Limb (tissue), 2 donors: Measurements from ENCODE around the gene RUNDC3A.
A peak's percentile ranks its signal among the peaks of the same experiment; 100 is the strongest.

Experiments
- DNase-seq, 2 donors: peaks; one replicate each; pipeline ENCODE4 v3.0.0-alpha.2; 2016; ENCODE audit errors: extremely low spot score in 2 of 2

RUNDC3A gene

DNA sequence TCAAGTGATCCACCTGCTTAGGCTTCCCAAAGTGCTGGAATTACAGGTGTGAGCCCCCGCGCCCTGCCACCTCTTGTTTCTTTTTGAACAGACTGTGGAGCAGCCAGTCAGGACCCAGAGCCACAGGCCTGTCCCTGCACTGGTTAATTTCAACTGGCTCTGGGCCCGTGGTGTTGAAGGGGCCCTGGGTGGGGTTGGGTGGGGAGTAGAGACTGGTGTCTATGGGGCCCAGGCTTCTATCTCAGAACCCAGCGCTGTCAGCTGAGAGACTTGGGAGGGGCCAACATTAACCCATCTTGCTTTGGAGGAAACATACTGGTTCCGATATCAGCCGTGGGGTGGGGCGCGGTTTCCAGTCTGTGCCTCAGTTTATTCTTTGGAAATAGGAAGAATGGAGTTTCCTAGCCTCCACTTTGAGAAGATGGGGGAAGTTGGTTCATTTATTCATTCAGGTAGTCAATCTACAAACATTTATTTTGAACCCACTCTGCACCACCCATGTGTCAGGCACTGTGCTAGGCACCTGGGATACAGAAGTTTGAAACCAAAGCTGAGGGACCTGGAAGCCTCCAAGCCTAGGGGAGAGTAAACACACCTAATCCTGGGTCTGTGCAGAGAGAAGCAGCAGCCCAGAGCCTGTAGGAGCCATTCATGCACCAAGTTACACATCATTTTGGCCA is 24.9 kb upstream of the RUNDC3A start:
- DNase-seq = no peak

DNA sequence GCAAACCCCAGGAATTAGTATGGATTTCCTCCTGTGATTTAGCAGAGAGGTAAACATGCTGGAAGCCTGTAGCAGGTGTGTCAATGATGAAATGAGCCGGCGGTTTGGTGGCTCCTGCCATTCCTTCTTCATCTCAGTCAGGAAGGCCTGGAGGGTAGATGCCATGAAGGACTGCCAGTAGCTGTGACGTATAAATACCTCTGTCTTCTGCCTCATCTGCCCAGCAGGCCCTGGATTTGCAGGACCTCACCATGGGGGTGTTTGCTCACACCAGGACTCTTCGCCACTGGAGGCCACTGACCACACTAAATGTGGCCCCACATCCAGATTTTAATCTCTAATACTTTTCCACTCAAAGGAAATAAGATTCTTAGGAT is 24.4 kb upstream of the RUNDC3A start:
- no peak for DNase-seq

DNA sequence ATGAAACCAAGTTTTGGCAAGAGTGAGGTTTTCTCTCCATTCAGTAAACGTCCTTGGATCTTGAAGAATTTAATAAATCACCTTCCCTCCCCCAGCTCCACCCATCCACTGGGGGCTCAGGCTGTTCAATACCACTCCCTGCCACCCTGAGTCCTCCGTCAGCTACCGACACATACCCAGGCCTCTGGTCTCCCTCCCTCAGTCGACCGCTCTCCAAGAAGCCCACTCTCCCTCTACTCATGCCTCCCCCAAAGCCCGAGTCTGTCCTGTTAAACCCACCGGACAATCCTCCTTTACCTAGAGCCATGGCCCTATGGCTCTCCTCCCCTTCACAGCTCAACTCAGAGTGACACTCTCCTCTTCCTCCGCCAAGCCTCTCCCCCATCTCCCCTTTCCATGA is 20.8 kb upstream of the RUNDC3A start:
- no peak for DNase-seq

DNA sequence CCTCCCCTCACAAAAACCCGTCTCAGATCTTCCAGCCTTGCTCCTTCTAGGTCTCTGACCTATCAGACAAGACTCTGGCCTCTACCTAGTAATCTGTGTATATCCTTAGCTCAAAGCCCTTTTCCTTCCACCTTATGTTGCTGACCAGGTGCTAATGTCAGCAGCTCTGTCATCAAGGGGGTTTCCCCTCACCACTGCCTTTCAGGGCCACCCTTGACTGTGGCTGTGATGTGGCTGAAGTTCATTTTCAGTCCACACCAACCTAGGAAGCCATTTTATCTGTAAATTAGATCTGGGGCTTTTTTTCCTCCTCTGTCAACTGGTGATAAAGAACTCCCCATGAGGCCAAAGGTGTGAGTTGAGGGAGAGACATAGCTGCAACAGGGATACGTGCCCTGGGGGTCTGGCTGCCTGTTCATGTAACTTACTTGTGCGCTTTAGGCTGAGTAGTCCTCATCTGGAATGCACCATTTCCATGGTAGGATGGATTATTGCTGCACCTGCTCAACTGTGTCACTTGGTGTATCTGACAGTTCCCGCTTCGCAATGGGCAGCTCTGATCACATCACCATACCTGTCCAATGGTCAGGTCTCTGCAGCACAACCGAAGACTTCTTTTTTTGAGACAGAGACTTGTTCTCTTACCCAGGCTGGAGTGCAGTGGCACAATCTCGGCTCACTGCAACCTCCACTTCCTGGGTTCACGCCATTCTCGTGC is 14.7 kb upstream of the RUNDC3A start:
- no peak for DNase-seq

DNA sequence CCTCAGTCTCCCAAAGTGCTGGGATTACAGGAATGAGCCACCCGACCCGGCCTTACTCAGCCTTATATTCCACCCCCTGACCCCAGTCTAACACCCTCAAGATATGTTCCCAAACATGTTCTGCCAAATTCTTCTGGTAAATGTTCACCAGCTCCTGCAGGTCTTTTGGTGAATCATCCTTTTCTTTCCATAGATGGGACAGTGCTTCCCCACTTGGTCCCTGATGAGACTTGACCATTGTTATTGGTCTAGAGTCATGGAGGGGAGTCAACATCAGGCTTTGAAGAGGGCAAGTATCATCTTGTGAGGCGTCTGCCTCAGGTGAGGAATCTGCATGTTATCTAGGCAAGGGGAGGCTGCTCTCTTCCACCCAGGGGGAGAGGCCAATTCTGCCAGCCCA is 10.4 kb upstream of the RUNDC3A start:
- DNase-seq = no peak

DNA sequence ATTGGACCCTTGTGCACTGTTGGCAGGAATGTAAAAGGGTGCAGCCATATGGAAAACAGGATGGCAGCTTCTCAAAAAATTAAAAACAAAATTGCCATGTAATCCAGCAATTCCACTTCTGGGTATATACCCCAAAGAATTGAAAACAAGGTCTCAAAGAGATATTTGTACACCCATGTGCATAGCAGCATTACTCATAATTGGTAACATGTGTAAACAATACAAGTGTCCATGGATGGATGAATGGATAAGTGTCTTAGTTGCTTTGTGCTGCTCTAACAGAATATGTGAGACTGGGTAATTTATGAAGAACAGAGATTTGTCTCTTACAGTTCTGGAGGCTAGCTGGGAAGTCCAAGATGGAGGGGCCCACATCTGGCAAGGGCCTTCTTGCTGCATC is 3.8 kb upstream of the RUNDC3A start:
- DNase-seq = no peak

DNA sequence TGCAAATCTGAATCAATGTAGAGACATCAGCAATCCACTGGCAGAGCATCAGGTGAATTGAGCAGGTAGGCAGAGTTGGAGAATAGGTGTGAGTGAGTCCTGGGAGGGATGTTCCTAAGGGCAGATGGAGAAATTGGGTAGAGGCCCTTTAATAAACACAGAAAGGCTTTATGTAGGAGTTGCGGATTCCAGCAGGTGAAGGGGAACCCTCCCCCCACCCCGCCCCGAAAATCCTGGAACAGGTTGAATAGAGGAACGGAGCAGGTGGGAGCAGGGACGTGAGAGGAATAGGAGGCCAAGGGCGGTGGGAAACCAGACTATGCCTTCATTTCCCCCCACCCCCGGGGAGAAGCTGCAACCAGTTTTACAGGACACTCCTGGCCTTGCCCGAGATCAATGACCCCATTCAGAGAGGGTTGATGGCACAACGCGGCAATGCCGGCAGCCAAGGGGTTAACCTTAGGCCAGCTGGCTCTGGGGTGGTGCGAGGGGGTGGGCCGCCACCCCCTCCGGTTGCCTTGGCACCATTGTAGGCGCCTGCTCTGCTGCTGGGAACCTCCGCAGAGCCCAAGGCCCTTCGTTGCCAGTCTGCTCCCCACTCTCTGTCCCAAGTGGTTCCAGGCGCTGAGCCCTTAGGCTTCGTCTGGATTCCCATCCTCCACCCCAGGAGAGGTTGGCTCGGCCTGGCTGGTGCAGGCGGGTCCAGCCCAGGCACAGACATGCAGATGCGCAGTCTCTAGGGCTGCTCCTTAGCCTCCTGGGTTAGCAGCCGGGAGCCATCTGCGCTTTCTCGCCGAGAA is 814 bp upstream of the RUNDC3A start:
- DNase-seq = peak in 1 of 2 donors; percentile 30

DNA sequence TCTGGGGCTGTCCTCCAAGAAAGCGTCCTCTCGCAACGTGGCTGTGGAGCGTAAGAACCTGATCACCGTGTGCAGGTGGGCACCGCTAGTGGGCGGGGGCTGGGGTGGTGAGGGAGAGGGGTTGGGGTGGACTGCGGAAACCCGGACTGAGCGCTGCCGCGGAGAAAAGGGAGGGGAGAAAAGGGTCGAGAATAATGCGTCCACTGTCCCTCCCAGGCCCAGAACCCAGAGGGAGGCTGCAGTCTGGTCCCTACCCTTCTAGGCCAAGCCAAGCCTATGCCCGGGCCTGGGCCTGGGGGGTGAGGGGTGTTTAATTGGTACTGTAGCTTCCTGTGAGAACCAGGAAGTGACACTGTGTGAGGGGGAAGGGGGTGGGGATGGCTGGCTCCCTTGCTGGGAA is 464 bp downstream of the RUNDC3A start:
- peak in 1 of 2 donors; percentile 54 for DNase-seq

DNA sequence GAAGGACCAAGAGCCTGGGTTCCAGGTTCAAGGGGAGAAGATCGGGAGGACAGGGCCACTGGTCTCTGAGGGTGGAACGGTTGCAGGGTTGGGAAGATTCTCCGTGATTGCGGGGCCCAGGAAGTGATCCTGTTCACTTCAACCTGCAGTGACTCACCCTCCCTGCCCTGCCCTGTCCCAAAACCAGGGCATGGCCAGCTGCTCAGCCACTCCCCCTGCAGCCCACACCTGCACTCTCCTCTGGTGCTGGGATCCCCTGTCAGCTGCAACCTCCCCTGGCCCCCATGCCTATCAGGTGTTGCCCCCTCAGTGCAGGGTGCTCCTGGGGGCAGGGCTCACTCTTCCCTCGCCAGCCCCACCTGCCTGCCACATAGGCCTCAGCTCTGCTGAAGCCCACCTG is 1.1 kb downstream of the RUNDC3A start:
- no peak for DNase-seq

DNA sequence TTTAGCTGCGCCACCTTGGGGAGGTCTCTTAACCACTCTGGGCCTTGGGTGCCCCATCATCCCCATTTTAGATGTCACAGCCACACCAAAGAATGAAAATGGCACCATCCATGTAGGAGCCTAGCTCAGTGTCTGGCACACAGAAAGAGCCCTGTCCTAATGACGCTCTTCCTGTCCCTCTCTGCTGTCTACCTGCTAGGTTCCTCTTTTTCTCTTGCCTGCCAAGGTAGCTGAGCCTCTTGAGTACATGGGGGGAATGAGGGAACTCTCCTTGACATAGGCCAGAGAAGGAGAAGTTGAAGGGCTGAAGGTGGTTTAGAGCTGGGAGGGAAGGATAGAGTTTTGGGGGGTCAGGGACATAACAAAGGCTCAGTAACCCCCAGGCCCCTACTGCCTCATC is 1.8 kb downstream of the RUNDC3A start:
- no peak for DNase-seq

DNA sequence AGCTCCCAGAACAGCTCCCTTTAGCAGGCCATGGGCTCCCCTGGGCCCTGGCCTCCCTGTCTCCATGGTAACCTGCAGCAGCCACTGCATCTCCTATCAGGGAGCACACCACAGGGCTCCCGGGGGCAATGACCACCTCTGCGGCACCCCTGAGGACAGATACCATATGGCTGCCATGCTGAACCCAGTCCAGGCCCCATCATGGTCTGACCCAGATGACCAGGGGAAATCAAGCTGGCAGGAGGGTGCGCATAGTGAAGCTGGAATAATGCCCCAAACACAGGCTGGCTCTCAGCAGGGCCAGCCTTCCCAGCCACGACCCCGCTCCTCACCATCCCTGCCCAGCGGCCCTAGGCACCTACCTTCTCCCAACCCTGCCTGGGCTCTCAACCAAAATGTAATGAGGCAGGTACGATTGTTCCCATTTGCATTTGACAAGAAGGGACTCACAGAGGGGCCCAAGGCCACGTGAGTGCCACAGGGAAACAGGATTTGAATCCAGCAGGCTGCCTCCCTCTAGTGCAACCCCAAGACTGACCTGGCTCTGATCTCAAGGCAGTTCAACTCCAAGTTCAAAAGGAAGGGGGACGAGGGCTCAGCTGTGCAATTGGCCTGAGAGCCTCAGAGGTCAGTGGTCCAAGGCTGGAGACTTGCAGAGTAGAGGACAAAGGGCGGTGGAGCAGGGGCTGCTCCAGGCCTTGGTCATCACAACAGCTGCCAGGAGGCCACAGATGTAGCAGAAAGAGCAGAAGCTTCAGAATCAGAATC is 2.4 kb downstream of the RUNDC3A start:
- no peak for DNase-seq

DNA sequence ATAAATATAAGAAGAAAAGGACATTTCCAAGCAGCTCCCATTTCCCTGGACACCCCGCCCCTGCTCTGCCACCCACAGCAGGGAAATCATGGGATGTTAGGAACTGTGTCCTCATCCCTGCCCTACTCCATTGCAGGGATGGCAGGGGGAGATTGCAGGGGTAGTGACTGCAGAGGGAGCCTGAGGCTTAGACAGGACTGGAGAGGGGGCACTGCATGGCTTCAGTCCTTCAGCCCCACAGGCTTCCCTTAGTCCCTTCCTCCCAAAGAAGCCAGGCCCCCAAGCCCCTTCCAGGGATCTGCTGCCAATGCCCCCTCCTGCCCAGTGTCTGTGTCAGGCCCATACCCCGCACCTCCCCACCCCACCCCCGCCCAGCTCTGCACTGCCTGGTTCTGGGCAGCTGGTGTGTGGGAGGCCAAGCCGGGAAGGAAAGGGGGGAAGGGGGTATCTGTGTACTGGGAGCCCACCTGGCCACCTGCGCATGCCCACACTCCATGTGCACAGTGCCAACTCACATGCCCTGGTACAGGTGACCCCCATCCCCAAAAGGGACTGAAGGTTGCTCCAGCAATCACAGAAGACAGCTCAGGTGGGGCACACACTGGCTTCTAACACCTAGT is 3.3 kb downstream of the RUNDC3A start:
- DNase-seq = no peak

DNA sequence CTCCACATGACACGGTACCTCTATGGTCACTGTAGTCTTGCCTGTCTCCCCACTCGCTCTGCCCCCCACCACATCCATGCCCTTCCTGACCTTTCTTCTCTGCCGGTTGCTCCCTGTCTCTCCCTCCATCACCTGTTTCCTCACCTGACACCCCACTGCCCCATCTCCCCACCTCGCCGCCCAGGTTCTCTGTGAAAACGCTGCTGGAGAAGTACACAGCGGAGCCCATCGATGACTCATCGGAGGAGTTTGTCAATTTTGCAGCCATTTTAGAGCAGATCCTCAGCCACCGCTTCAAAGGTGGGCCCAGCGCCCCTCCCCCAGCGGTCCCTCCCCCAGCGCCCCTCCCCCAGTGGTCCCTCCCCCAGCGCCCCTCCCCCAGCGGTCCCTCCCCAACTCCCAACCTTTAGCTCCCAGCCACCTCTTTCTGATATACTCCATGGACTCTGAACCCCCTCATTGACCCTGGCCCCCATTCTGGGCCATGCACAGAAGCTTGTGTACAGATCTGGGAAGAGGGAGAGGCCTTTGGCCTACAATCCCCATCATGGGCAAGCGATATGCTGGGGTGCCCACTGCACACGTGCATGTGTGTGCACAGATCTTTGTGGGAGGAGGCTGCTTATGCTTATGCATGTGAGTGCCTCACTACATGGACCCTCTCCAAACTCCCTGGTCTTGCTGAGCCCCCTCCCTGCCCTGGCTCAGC is 4.1 kb downstream of the RUNDC3A start:
- DNase-seq = no peak

DNA sequence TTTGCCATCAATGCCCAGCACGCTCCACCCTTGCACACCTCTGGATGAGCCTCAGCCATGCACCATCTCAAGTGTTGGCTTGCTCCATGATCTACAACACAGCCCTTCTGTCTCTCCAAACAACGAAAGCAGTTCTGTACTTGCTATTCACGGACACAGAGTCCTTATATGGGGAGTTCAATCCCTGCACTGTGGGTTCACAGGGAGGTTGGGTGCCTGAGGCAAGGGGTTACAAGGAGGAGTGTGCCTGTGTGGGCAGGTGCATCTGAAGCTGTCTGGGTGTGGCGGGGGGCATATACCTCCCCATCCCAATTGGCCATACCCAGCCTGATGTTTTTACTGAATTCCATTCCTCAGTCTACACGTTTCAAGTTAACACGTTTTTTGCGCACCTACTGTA is 5.6 kb downstream of the RUNDC3A start:
- DNase-seq = no peak

DNA sequence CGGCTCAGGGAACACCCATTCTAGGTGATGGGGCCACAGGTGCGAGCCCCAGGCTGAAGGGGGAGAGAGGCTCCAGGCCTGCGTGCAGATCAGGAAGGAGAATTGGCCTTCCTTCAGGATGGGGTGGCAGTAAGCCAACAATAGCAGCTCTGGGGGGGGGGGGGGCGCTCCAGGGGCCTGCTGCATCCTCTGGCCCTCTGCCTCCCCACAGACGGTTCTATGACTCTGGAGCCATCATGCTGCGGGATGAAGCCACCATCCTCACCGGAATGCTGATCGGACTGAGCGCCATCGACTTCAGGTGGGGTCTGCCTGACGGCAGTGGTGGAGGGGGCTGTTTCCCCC is 6.1 kb downstream of the RUNDC3A start:
- peak in 1 of 2 donors; percentile 26 for DNase-seq

DNA sequence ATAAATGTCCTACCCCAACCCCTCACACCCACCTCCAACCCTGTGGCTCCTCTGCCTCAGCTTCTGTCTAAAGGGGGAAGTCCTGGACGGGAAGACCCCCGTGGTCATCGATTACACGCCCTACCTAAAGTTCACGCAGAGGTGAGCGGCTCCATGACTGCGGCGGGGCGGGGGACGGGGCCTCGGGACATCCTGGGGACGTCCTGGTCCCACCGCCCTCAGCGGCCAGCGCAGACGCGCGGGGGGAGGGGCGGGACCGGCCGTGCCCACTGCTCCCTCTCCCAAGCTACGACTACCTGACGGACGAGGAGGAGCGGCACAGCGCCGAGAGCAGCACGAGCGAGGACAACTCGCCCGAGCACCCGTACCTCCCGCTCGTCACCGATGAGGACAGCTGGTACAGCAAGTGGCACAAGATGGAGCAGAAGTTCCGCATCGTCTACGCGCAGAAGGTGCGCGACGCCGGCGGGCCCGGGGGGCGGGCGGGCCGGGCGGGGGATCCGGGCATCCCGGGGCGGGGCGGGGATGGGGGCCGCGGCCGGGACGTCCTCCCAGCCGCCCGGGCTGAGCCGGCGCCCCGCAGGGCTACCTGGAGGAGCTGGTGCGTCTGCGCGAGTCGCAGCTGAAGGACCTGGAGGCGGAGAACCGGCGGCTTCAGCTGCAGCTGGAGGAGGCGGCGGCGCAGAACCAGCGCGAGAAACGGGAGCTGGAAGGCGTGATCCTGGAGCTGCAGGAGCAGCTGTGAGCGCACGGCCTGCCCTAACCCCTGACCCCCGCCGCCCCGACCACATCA is 6.7 kb downstream of the RUNDC3A start:
- DNase-seq = peak in 1 of 2 donors; percentile 55

DNA sequence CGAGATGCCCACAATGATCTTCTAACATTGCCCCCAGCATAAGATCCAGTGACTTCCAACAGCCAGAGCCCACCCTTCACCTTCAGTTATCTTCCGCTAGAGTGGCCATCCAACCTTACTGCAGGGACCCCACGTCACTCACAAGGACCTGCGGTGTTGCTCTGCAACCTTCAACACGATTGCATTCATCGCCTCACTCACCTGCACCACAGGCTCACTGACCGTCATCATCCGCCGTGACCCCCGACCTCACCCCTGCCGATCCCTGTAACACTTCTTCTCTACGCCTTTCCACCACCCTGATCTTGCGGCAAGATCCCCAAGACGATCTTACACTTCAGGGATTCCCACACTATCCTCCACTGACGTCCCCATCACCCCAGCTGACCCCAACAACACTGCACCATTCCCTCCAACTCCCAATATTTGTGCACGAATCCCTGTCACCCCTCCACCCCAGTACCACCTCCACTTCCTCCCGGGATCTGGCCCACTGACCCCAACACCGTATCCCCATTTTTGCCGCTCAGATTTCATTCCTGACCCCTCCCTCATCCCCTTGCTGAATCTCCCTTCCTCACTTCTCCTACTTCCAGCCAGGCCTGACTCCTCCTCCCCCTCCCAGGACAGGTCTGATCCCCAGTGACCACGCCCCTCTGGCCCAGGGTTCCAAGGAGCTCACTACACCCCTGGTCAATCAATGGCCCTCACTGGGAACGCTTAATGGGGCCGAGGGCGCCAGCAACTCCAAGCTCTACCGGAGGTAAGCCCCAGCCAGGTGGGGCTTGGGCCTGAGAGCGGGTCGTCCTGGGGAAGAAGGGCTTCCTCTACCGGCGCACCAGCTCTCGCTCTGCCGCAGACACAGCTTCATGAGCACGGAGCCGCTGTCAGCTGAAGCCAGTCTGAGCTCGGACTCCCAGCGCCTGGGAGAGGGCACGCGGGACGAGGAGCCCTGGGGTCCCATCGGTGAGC is 7.6 kb downstream of the RUNDC3A start:
- DNase-seq = no peak

DNA sequence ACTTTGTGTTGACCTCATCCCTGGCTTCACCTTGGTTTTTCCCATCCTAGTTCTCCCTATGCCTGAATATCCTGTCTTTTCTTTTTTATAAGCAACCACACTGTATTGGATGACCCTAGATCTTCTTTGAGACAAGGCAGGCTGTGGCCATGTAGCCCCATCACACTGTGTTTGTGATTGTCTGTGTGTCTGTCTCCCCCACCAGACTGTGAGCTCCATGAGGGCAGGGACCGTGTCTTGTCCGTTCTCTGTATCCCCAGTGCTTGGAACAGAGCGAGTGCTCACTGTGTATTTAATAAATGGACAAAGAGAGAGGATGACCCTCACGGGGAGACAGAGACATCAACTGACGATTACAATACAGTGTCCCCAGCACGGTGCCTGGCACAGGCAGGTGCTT is 9.1 kb downstream of the RUNDC3A start:
- DNase-seq = no peak
